GM12875 (cell line): ENCODE data around the gene WDHD1.

Experiments used
- H3K4me3 ChIP-seq: one replicate; pipeline ENCODE4 v1.5.1; 2011; ENCODE audit warnings: low read depth, low read length, control low read depth
- CTCF ChIP-seq: IDR thresholded peaks from 2 replicates; pipeline ENCODE4 v1.5.1; 2011; ENCODE audit warnings: low read depth, mild to moderate bottlenecking, control low read depth, inconsistent platforms, low read length, moderate library complexity, borderline replicate concordance; ENCODE audit not compliant: insufficient read depth

WDHD1 gene

DNA sequence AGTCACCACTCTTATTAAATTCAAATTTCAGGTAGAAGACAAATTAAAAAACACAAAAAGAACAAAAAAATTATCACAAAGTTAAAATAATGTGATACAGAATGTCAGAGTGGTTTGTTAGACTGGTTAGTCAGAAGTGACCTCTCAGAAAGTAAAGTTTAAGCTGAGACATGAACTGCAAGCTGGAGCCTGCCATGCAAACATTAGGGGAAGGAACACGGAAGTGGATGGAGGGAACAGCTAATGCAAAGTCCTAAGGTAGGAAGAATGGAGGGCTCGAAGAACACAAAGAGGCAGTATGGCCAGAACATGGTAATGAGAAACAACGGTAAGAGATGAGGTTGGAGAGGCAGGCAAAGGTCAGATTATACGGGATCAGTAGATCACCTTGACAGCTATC is 41.7 kb downstream of the WDHD1 start:
- no peak for TF ChIP-seq CTCF
- H3K4me3 ChIP-seq = no peak overlapping the region

DNA sequence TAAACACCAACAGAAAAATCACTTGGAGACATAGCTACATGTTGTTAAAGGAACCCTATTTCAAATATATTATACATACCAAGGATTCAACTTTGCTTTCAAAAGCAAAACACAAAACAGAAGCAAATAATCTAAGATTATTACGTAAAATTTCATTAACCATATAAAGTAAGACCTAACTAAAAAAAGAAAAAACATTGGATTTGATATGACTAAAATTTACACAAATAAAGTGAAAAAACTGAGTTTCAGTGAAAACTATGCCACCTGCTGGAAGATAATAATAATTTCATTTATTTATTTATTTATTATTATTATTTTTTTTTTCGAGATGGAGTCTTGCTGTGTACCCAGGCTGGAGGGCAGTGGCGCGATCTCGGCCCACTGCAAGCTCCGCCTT is 45.2 kb downstream of the WDHD1 start:
- no peak for TF ChIP-seq CTCF

DNA sequence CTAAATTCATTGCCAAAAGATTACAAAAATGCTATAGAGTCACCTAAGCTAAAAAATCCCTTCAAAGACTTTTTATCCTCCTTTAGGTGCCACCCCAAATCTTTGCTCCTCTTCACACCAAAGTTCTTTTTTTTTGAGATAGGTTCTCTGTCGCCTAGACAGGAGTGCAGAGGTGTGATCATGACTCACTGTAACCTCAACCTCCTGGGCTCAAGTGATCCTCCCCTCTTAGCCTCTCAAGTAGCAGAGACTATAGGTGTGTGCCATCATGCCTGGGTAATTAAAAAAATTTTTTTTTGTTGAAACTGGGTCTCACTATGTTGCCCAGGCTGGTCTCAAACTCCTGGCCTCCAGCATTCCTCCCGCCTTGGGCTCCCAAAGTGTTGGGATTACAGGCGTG is 47.9 kb downstream of the WDHD1 start:
- TF ChIP-seq CTCF = no peak
- no peak overlapping the region for H3K4me3 ChIP-seq

More for the DNA sequence above, 45.2 kb downstream of the WDHD1 start:
- no peak overlapping the region for H3K4me3 ChIP-seq

DNA sequence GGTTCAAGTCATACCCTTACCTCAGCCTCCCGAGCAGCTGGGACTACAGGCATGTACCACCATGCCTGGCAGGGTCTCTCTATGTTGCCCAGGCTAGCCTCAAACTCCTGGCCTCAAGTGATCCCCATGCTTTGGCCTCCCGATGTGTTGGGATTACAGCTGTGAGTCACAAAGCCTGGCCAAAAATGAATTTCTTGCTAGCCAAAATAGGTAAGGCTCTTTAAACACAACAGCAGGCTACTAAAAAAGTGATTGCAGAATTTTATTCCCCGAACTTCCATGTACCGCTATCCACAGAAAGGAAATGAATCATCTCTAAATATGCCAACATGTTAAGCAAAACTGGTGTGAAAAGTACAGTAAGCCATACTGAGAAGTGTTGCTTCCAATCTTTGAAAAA is 50.6 kb downstream of the WDHD1 start:
- no peak overlapping the region for H3K4me3 ChIP-seq
- TF ChIP-seq CTCF = no peak

GRCh38 chr14:54975856-54976255 is 51.0 kb downstream of the WDHD1 start:
- no peak for TF ChIP-seq CTCF
- no peak overlapping the region for H3K4me3 ChIP-seq

GRCh38 chr14:54974788-54975414 is 52.0 kb downstream of the WDHD1 start:
- TF ChIP-seq CTCF = no peak
- H3K4me3 ChIP-seq = no peak overlapping the region

GRCh38 chr14:54967496-54967895 is 59.4 kb downstream of the WDHD1 start:
- no peak overlapping the region for H3K4me3 ChIP-seq
- no peak for TF ChIP-seq CTCF
